Neural cell (in vitro differentiated cells): ENCODE data around the gene NACC2. TPM values are rescaled to one million over a fixed set of nuclear protein-coding genes. Genes with fewer than 3 reads are reported as not detected.

Experiments used
- H2AFZ ChIP-seq: fragments of 200-600, 300-800 bp; sonication (generic), shearing (Covaris generic); 2 replicates; pipeline ENCODE4 v1.6.0; 2014; ENCODE audit warnings: low read depth, mild to moderate bottlenecking, antibody characterized with exemption, low read length, moderate library complexity
- H3F3A ChIP-seq: fragments of 200-600 bp; shearing (Covaris generic); 2 replicates; pipeline ENCODE4 v1.6.1; 2016; ENCODE audit warnings: mild to moderate bottlenecking, moderate library complexity, mixed read lengths, antibody characterized with exemption, low read length; ENCODE audit not compliant: insufficient read depth, poor library complexity, severe bottlenecking
- H3K27ac ChIP-seq: fragments of 200-600, 300-800 bp; sonication (generic), shearing (Covaris generic); 2 replicates; pipeline ENCODE4 v1.5.1; 2014; ENCODE audit warnings: mild to moderate bottlenecking, low read length, moderate library complexity
- H3K27me3 ChIP-seq: fragments of 300-800, 200-600 bp; sonication (generic), shearing (Covaris generic); 2 replicates; pipeline ENCODE4 v1.6.0; 2014; ENCODE audit warnings: mild to moderate bottlenecking, low read depth, low read length, moderate library complexity; ENCODE audit not compliant: insufficient read depth
- H3K36me3 ChIP-seq: fragments of 300-800, 200-600 bp; sonication (generic), shearing (Covaris generic); 2 replicates; pipeline ENCODE4 v1.5.1; 2014; ENCODE audit warnings: mild to moderate bottlenecking, antibody characterized with exemption, low read length, moderate library complexity; ENCODE audit not compliant: insufficient read depth
- H3K4me2 ChIP-seq: fragments of 300-800, 200-600 bp; sonication (generic), shearing (Covaris generic); 2 replicates; pipeline ENCODE4 v1.6.0; 2014; ENCODE audit warnings: mild to moderate bottlenecking, low read length
- H3K4me3 ChIP-seq: fragments of 300-800, 200-600 bp; sonication (generic), shearing (Covaris generic); 2 replicates; pipeline ENCODE4 v1.5.1; 2014; ENCODE audit warnings: mild to moderate bottlenecking, low read length, moderate library complexity
- H3K79me2 ChIP-seq: fragments of 200-600 bp; shearing (Covaris generic); replicated peaks from 2 replicates; pipeline ENCODE4 v1.6.0; 2014; ENCODE audit warnings: mild to moderate bottlenecking, low read length, moderate library complexity; ENCODE audit not compliant: insufficient read depth
- H3K9ac ChIP-seq: fragments of 300-800, 200-600 bp; sonication (generic), shearing (Covaris generic); 2 replicates; pipeline ENCODE4 v1.6.1; 2016; ENCODE audit warnings: mild to moderate bottlenecking, low read length, mixed read lengths
- H3K9me2 ChIP-seq: fragments of 200-600 bp; shearing (Covaris generic); 2 replicates; pipeline ENCODE4 v1.6.1; 2016; ENCODE audit warnings: mild to moderate bottlenecking, low read length, mixed read lengths; ENCODE audit not compliant: insufficient read depth
- H3K9me3 ChIP-seq: fragments of 200-600, 300-800 bp; sonication (generic), shearing (Covaris generic); 2 replicates; pipeline ENCODE4 v1.6.1; 2016; ENCODE audit warnings: mild to moderate bottlenecking, mixed run types, low read length, moderate library complexity, mixed read lengths
- H4K20me1 ChIP-seq: fragments of 200-600 bp; shearing (Covaris generic); 2 replicates; pipeline ENCODE4 v1.6.1; 2016; ENCODE audit warnings: mild to moderate bottlenecking, mixed run types; ENCODE audit not compliant: insufficient read depth
- EP300 ChIP-seq: fragments of 450-650 bp; conservative IDR thresholded peaks from 2 replicates; pipeline ENCODE4 v1.6.1; 2014; ENCODE audit warnings: antibody characterized with exemption, mild to moderate bottlenecking, moderate library complexity; ENCODE audit not compliant: poor library complexity, severe bottlenecking
- EZH2 ChIP-seq: fragments of 200-600, 300-800 bp; shearing (Covaris generic), sonication (generic); IDR thresholded peaks from 2 replicates; pipeline ENCODE4 v1.6.1; 2014; ENCODE audit warnings: antibody characterized with exemption, low read length, borderline replicate concordance, mild to moderate bottlenecking; ENCODE audit not compliant: insufficient read depth, poor library complexity, severe bottlenecking
- MXI1 ChIP-seq: fragments of 450-650 bp; conservative IDR thresholded peaks from 2 replicates; pipeline ENCODE4 v1.6.1; 2014; ENCODE audit warnings: antibody characterized with exemption, mild to moderate bottlenecking; ENCODE audit not compliant: poor library complexity, severe bottlenecking
- POLR2AphosphoS5 ChIP-seq: IDR thresholded peaks from 2 replicates; pipeline ENCODE4 v1.6.1; 2012
- RAD21 ChIP-seq: fragments of 450-650 bp; conservative IDR thresholded peaks from 2 replicates; pipeline ENCODE4 v1.6.1; 2014; ENCODE audit warnings: antibody characterized with exemption, mild to moderate bottlenecking, moderate library complexity
- SMC3 ChIP-seq: fragments of 450-650 bp; conservative IDR thresholded peaks from 2 replicates; pipeline ENCODE4 v1.6.1; 2014; ENCODE audit warnings: antibody characterized with exemption, mild to moderate bottlenecking, moderate library complexity; ENCODE audit not compliant: poor library complexity
- TAF1 ChIP-seq: IDR thresholded peaks from 2 replicates; pipeline ENCODE4 v1.6.1; 2012; ENCODE audit warnings: low read depth
- polyA plus RNA-seq: library from polyadenylated mRNA; depleted of rRNA; stranded (reverse); fragments of >200 nt; gene quantifications from 2 replicates; pipeline ENCODE4 v1.2.3, GENCODE V29; 2014
- TF ChIP-seq, protein P1 (sequence below): fragments of 450-650 bp; IDR thresholded peaks from 2 replicates; pipeline ENCODE4 v1.5.1; 2014; ENCODE audit warnings: antibody characterized with exemption, mild to moderate bottlenecking, moderate library complexity; ENCODE audit not compliant: poor library complexity, severe bottlenecking
- TF ChIP-seq, protein P2 (sequence below): IDR thresholded peaks from 2 replicates; pipeline ENCODE4 v1.6.1; 2012; ENCODE audit warnings: borderline replicate concordance

Gene NACC2
- polyA plus RNA-seq, 1 donor from 2014 or later: 1.7 TPM

- Histone ChIP-seq H3K9me3 (no peaks in the 10 kb centered on the region), H3F3A (no peaks in the 10 kb centered on the region), H2AFZ (no peak overlapping the region), H3K9me2 (no peaks in the 10 kb centered on the region), H3K27ac (no peak overlapping the region), H3K4me2 (no peak overlapping the region), H3K4me3 (no peak overlapping the region), H3K36me3 (no peaks in the 10 kb centered on the region), H4K20me1 (no peaks in the 10 kb centered on the region), H3K79me2 (no peaks in the 10 kb centered on the region), H3K27me3 (peaks cover 4% of the 10 kb centered on the region), H3K9ac (no peak overlapping the region)
- TF ChIP-seq EP300: no peak
- no peak for TF ChIP-seq POLR2AphosphoS5
- no peak for TF ChIP-seq MXI1
- TF ChIP-seq SMC3: no peak
- no peak for TF ChIP-seq EZH2
- TF ChIP-seq, protein P1, sequence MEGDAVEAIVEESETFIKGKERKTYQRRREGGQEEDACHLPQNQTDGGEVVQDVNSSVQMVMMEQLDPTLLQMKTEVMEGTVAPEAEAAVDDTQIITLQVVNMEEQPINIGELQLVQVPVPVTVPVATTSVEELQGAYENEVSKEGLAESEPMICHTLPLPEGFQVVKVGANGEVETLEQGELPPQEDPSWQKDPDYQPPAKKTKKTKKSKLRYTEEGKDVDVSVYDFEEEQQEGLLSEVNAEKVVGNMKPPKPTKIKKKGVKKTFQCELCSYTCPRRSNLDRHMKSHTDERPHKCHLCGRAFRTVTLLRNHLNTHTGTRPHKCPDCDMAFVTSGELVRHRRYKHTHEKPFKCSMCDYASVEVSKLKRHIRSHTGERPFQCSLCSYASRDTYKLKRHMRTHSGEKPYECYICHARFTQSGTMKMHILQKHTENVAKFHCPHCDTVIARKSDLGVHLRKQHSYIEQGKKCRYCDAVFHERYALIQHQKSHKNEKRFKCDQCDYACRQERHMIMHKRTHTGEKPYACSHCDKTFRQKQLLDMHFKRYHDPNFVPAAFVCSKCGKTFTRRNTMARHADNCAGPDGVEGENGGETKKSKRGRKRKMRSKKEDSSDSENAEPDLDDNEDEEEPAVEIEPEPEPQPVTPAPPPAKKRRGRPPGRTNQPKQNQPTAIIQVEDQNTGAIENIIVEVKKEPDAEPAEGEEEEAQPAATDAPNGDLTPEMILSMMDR: no peak
- TF ChIP-seq TAF1: no peak
- no peak for TF ChIP-seq RAD21
- TF ChIP-seq, protein P2, sequence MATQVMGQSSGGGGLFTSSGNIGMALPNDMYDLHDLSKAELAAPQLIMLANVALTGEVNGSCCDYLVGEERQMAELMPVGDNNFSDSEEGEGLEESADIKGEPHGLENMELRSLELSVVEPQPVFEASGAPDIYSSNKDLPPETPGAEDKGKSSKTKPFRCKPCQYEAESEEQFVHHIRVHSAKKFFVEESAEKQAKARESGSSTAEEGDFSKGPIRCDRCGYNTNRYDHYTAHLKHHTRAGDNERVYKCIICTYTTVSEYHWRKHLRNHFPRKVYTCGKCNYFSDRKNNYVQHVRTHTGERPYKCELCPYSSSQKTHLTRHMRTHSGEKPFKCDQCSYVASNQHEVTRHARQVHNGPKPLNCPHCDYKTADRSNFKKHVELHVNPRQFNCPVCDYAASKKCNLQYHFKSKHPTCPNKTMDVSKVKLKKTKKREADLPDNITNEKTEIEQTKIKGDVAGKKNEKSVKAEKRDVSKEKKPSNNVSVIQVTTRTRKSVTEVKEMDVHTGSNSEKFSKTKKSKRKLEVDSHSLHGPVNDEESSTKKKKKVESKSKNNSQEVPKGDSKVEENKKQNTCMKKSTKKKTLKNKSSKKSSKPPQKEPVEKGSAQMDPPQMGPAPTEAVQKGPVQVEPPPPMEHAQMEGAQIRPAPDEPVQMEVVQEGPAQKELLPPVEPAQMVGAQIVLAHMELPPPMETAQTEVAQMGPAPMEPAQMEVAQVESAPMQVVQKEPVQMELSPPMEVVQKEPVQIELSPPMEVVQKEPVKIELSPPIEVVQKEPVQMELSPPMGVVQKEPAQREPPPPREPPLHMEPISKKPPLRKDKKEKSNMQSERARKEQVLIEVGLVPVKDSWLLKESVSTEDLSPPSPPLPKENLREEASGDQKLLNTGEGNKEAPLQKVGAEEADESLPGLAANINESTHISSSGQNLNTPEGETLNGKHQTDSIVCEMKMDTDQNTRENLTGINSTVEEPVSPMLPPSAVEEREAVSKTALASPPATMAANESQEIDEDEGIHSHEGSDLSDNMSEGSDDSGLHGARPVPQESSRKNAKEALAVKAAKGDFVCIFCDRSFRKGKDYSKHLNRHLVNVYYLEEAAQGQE: no peak
These were observed 40.9 kb downstream of the NACC2 start for GRCh38 chr9:136054146-136054545.

DNA sequence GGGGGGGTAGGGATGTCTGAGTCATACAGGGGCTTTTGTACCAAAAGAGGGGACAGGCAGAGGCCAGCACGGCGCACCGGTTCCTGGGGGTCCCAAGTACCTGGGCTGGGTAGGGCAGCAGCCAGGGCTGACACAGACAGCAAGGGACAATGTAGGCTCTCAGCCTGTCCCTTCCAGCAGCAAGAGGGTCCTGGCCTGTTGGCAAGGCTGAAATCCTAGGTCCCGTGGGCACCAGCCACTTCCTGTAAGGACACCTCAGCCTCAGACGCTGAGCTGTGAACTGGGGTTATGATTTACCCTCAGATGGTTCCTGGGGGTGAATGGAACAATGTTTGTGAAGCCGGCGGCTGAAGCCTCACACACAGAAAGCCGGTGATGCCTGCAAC, 41.3 kb downstream of the NACC2 start:
- H3K9ac ChIP-seq: no peak overlapping the region
- no peaks in the 10 kb centered on the region for H3K9me3 ChIP-seq
- TF ChIP-seq MXI1 (no peak), EP300 (no peak), EZH2 (no peak), RAD21 (no peak), POLR2AphosphoS5 (no peak), TAF1 (no peak), SMC3 (no peak)
- TF ChIP-seq, protein P2: no peak
- TF ChIP-seq, protein P1: no peak
- H3K4me3 ChIP-seq: no peak overlapping the region
- H3F3A ChIP-seq: no peaks in the 10 kb centered on the region
- no peaks in the 10 kb centered on the region for H3K79me2 ChIP-seq
- no peak overlapping the region for H3K27ac ChIP-seq
- no peaks in the 10 kb centered on the region for H3K9me2 ChIP-seq
- H3K4me2 ChIP-seq: no peak overlapping the region
- peaks cover 4% of the 10 kb centered on the region for H3K27me3 ChIP-seq
- H4K20me1 ChIP-seq: no peaks in the 10 kb centered on the region
- no peak overlapping the region for H2AFZ ChIP-seq
- H3K36me3 ChIP-seq: no peaks in the 10 kb centered on the region
